HG02973 (cell line): ENCODE data around the gene SLIT3.

Experiments
- ATAC-seq: cut with Tn5 transposase; IDR thresholded peaks from one replicate; pipeline ENCODE4 v1.9.1; 2021; ENCODE audit warnings: moderate library complexity; ENCODE audit not compliant: unreplicated experiment

The SLIT3 gene

DNA sequence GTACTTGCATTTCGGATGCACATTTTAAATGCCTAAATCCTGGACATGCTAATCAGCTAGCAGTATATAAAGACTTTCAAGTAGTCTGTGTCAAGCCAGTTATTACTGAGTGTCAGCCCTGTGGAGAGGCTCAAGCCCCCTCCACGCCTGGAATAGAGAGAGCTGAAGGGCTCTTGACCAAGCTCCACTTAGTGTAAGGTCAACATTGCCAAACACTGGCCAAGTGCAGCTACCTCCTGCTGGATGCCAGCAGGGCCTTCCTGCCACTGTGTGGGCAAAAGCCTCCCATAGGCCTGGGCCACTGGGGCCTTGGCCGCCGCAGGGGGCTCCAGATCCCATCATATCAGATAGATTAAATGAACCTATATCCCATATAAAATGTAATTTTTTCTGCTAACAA is 482.4 kb downstream of the SLIT3 start:
- no peak for ATAC-seq

DNA sequence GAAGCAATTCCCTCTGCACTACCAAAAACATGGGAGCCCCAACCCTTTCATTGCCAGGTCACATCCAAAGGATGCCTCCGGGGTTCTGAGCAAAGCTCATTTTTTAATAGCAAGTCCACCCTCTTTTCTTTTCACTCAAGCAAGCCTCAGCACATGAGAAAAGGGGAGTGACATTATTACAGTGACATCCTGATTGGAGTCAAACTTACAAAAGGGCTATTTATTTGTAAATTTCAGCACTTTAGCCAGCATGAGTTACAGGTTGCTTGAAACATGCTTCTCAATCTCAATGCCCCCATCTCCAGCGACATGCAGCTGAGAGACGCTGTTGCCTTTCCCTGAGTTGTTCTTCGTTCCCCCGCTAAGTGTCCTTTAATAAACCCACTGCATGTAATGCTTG is 483.3 kb downstream of the SLIT3 start:
- ATAC-seq = no peak

- ATAC-seq = no peak
Observed at GRCh38 chr5:168816661-168817060, 484.3 kb downstream of the SLIT3 start.

DNA sequence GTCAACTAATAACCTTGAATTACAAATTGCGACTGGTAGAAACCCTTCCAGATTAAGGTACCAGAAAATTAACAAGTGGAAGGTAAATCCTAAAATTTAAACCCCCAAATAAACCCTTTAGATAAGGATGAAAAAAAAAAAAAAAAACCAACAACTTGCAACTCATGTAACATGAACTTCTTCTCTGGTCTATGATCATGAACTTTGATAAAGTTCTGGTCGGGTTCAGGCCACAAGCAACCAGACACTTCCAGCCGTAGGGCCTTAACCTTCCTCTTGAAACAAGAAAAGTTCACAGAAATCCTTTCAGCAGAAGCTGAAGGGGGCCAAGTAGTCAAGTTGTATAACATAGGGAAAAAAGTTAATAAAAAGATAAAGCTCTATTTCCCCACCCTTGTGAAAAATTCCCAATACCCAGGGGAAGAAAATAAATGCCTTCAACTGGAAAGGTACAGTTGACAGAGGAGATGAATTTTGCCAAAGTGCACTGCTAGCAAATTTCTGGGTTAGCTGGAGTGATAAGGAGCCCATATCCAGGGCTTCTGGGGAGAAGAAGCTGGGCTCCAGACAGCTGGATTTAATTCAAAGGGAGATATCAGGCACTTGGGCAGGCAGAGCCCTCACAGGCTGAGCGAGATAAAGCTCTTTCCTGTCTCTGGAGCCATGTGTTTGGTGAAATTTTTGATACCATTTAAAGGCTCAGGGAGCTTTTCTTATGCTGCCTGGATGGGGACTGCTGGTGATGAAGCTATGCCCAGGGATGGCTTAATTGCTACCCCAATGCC is 487.6 kb downstream of the SLIT3 start:
- no peak for ATAC-seq

- ATAC-seq = no peak
Observed at GRCh38 chr5:168810641-168811040, 490.3 kb downstream of the SLIT3 start.

- ATAC-seq = no peak
Observed at GRCh38 chr5:168809218-168809617, 491.7 kb downstream of the SLIT3 start.

GRCh38 chr5:168808051-168808616 is 492.8 kb downstream of the SLIT3 start:
- no peak for ATAC-seq

GRCh38 chr5:168807287-168807686 is 493.7 kb downstream of the SLIT3 start:
- no peak for ATAC-seq

DNA sequence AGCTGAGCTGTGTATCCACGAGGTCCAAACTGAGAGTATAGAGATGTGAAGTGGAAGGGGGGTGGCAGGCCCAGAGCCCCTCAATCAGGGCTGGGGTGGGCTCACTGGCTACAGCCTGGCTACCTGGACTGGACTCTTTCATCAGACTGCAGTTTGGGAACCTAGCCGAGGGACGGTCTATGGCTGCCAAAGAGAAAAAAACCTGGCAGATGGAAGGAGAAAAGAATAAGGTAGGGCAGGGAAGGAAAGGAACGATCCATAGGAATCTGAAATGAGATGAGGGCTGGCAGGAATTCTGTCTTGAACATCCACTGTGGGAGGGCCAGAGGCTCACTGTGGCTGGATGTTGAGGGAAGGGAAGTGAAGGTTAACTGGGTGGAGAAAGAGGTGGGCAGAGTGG is 497.4 kb downstream of the SLIT3 start:
- ATAC-seq = no peak

DNA sequence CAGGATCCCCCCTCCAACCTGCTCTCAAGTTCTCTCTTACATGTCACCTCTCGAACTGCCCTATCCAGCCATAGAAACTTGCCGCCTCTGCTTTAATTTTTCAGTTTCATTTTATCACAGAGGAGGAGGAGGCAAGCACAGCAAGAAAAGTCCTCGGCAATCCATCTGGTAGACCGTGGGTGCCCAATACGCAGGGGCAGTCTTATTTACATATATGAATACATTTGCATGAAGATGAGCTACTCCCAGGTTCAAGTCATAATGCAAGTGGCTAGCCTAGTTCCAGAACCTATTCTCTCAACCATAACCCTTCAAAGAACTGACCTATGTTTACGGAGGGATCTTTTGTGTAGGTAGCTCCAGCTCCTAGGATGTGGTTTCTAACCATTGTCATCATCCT is 498.6 kb downstream of the SLIT3 start:
- no peak for ATAC-seq

GRCh38 chr5:168801567-168801966 is 499.4 kb downstream of the SLIT3 start:
- ATAC-seq = no peak

GRCh38 chr5:168800701-168801100 is 500.2 kb downstream of the SLIT3 start:
- ATAC-seq = no peak

DNA sequence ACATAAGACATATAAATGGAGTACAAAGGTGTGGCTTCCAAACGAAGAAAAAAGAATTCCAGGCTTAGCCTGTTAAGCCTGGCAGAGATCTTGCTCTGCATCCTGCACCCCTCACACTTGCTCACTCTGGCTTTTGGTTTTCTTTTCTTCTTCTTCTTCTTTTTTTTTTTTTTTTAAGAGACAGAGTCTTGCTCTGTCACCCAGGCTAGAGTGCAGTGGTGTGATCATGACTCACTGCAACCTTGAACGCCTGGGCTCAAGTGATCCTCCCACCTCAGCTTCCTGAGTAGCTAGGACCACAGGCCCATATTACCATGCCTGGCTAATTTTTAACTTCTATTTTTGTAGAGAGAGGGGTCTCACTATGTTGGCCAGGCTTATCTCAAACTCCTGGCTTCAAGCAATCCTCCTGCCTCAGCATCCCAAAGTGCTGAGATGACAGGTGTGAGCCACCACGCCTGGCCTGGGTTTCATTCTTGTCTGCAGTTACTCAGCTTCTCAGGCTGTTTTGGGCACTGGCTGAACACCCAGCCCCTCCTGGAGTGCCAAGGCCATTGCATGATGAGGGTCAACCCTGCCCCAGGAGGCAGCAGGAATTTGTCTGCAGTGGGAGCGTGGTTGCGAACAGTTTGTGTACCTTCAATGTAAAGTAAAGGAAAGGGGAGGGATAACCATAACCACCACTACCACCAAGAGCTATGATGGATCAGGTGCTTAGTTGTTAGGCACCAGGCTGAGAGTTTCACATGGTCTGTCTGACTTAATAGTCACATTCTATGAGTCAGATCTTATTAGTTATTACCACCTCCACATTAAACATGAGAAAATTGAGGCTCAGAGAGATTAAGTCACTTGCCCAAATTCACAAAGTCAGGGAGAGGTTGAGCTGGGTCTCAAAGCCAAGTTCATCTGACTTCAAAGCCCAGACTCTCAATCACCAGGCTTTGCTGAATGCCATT is 502.6 kb downstream of the SLIT3 start:
- ATAC-seq = no peak

GRCh38 chr5:168796593-168797580 is 504.1 kb downstream of the SLIT3 start:
- ATAC-seq = no peak

DNA sequence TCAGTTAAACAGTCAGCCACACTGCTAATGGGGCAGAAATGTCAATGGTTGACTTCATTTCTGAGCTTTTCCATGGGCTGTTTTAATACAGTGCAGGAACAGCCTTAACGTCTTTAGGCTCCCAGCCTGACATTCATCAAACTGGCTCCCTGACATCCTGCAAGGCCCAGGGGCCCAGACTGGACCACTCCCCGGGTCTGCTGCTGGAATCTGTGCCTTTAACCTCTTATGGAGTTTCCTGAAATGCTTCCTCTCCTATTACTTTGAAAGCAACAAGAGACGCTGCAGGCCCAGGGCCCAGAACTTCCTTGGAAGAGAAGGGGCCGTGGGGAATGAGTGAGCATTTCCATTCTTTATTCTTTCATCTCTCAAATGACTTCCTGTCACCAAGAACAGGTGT is 504.9 kb downstream of the SLIT3 start:
- no peak for ATAC-seq

DNA sequence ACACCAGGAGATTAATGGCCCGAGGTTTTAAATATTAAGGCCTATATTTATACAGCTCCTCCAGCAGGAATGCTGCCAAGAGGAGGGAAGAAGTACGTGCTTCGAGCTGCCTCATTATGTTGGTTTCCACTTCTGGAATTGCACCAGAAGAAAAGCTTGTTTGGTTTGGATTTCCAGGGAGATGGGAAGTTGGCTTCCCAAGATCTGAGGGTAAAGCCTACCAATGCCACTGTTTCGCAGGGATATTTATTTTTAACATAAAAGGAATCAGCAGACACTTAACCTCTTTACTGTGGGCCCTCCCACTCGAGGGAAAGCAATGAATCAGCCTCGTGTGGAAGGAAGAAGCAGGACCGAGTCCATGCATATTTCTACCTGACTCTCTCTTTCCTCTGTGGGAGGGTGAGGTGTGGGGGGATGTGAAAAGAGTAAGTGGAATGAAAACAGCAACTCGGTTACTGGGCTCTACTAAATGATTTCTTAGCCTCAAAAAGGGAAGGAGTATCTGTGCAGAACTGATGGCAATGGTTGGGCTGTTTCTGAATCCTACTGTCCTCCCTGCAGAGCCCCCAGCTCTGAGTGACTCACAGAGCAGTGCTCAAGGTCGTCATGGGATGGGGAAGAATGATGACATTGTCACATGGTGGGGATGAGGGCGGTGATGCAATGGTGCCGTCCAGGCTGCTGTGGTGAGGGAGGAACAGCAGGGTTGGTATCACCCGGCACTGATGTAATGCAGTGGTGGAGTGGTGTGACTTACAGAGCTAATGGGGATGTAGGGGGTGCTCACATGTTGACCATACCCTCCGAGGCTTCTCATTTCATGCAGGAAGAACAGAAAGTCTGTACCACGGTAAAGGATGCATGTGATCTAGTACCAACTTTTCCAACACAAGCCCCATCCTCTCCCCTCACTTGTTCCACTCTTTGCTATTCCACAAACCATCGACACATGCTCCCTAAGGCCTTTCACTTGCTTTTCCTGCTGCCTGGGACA is 506.8 kb downstream of the SLIT3 start:
- ATAC-seq = no peak

- ATAC-seq = no peak
Observed at GRCh38 chr5:168792678-168793077, 508.3 kb downstream of the SLIT3 start.

DNA sequence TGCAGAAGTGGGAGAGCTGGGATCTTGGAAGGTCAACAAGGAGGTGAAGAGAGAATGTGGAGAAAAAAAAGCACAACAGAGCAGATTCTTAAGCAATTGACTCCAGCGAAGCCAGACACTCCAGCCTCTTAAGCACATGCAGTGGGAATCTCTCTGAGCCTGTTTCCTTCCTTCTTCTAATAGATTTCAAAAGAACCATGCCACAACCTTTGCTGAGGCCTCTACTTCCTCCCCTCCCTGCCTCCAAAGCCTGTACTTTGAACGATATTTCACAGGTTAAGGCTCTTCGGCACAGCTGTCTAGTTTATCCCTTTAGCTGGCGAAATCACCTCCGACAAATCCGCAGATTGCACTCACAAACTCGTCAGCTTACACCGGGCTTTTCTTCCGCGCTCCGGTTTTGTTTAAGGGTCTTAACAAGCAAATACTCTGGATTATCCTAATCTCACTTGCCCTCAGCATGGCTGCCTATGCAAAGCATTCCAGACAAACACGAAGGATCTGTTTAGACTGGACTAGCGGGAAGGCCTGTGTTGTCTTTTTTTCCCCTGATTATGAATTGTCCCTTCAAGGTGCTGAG is 510.2 kb downstream of the SLIT3 start:
- ATAC-seq = no peak
